Esophagus (tissue), 2 donors: ENCODE results near the gene TTC39A. TPM values are rescaled to one million over a fixed set of nuclear protein-coding genes. Genes with fewer than 3 reads are reported as not detected.
A peak's percentile ranks its signal among the peaks of the same experiment; 100 is the strongest.

Source experiments
- H3K27ac ChIP-seq, 2 donors: one replicate each; pipeline ENCODE4 v1.5.1; 2013; ENCODE audit warnings: low read depth in 2 of 2, mild to moderate bottlenecking in 2 of 2, inconsistent platforms in 1 of 2, low read length in 1 of 2, moderate library complexity in 1 of 2
- H3K27me3 ChIP-seq, 2 donors: one replicate each; pipeline ENCODE4 v1.6.1; 2013; ENCODE audit warnings: low read length in 2 of 2, control low read depth in 1 of 2, mild to moderate bottlenecking in 1 of 2; ENCODE audit not compliant: insufficient read depth in 2 of 2, control insufficient read depth in 1 of 2
- H3K36me3 ChIP-seq, 2 donors: one replicate each; pipeline ENCODE4 v1.6.1; 2013; ENCODE audit warnings: low read length in 1 of 2; ENCODE audit not compliant: control insufficient read depth in 2 of 2, insufficient read depth in 2 of 2
- H3K4me1 ChIP-seq, 2 donors: one replicate each; pipeline ENCODE4 v1.6.1; 2013; ENCODE audit warnings: low read length in 1 of 2; ENCODE audit not compliant: control insufficient read depth in 2 of 2, insufficient read depth in 2 of 2
- H3K4me3 ChIP-seq, 2 donors: one replicate each; pipeline ENCODE4 v1.5.1; 2013; ENCODE audit warnings: low read length in 2 of 2, mild to moderate bottlenecking in 2 of 2, low read depth in 1 of 2, moderate library complexity in 1 of 2
- H3K9me3 ChIP-seq, 2 donors: one replicate each; pipeline ENCODE4 v1.6.1; 2013; ENCODE audit warnings: mild to moderate bottlenecking in 2 of 2, low read depth in 1 of 2, low read length in 1 of 2, moderate library complexity in 1 of 2; ENCODE audit not compliant: control insufficient read depth in 2 of 2, insufficient read depth in 1 of 2
- WGBS, 2 donors: extraction: QIAGEN DNeasy Blood & Tissue Kit; methylation state at CpG; one replicate each; pipeline ENCODE4 v1.1.7; 2013; 5-methylcytosine and 5-hydroxymethylcytosine counted together
- polyA plus RNA-seq, 2 donors: library from polyadenylated mRNA; stranded (reverse); fragments of 200-250 nt; gene quantifications; one replicate each; pipeline ENCODE4 v1.2.3, GENCODE V29; 2013
- donor health status: healthy with polysubstance abuse.
- donor health status: Bipolar disorder and iron deficiency.

TTC39A gene
- polyA plus RNA-seq, 2 donors, result 11.1 to 20.6 TPM

DNA sequence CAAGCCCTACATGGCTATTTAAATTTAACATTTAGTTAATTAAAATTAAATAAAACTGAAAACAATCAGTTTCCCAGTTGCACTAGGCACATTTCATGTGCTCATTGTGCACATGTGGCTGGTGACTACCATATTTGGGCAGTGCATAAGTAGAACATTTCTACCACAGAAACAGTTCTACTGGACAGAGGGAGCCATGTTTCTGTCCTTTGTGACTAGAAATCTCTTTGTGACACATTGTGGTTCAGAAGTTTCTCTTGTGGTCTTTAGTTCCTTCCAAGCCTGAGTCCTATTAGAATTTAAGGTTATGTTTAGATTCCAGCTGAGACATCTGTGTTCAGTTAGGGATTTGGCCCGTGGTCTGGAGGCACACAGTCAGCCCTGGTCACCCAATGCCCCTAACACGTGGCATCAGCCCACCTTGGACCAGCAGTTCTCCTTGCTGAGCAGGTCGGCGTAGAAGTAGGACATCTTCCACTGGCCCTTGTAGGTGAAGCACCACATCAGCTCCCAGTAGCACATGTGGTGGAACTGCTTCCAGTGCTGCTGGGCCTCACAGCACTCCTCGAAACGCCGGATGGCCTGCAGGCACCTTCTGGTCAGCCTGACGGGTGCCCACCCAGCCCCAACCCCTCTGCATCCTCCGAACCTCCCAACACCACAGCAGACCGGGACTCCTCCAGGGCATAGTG lies 29.1 kb downstream of the TTC39A start:
- H3K4me1 ChIP-seq, result peaks cover 0 to 3% of the 10 kb centered on the region in 2 donors
- WGBS, 2 donors, result 87 to 88% methylated on average over 10 of the region's 10 CpGs
- H3K4me3 ChIP-seq, result no peak overlapping the region
- H3K36me3 ChIP-seq, result peaks cover 0 to 5% of the 10 kb centered on the region in 2 donors
- no peak overlapping the region for H3K27ac ChIP-seq
- no peaks in the 10 kb centered on the region for H3K27me3 ChIP-seq
- no peaks in the 10 kb centered on the region for H3K9me3 ChIP-seq

DNA sequence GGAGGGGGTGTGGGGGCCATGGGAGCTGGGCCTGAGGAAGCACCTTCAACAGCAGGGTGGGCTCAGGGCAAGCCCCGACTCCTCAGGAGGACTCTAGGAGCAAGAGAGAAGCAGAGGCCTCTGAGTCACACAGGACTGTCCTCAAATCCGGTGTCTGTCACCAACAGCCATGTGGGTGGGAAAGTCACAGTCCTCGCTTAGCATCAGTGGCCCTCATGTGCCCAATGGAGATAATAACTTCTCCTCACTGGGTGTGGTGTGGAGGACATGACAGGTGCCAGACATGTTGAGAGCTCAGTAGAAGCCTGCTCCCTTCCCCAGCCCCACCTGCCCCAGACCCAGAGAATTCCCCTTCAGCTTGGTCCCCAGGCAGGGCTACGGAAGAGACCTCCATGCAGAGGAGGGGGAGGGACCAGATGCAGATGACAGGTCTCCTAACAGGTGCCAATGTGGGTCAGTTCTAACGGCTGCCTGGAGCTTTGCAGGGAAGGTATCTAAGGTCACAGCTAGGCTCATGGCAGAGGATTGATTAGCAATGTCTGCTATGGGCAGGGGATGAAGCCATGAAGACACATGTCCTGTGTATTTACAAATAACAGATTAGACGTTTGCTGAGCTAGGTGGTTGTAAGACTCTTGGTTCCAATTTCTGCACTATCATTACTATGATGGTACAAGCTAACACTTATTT lies 30.2 kb downstream of the TTC39A start:
- H3K27ac ChIP-seq, result no peak overlapping the region
- H3K36me3 ChIP-seq, result peaks cover 0 to 2% of the 10 kb centered on the region in 2 donors
- peaks cover 0 to 3% of the 10 kb centered on the region in 2 donors for H3K4me1 ChIP-seq
- H3K9me3 ChIP-seq, result no peaks in the 10 kb centered on the region
- WGBS, 2 donors, result 77 to 82% methylated on average over 6 of the region's 6 CpGs
- H3K4me3 ChIP-seq, result no peak overlapping the region
- H3K27me3 ChIP-seq, result no peaks in the 10 kb centered on the region

DNA sequence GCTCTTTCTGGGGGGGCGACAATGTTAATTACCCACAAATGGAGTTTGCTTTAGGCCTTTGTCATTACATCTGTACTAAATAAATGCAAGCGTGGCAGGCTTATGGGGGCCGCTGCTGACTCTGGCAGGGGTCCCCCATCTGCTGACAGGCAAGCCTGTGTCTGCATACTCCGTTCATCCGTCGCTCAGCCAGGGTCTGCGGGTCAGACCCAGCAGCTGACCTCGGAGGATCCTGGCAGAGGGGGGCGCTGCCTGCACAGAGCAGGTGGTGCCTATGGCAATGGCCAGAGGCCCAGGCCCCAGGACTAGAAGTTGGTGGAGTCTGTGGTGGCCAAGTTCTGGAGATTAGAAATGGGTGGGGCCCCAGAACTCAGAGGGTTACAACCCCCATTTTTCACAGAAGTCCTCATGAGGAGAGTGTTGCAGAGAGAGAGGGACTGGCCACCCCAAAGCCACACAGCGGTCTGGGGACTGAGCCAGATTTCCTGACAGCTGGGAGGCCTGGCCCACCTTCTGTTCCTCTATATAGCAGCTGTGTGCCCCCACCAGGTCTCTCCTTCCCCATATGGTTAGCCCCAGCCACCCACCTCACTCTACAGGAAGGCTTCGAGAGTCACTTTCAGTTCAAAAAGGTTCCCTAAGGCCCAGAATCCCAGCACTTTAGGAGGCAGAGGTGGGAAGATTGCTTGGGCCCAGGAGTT lies 31.0 kb downstream of the TTC39A start:
- no peaks in the 10 kb centered on the region for H3K27me3 ChIP-seq
- no peak overlapping the region for H3K27ac ChIP-seq
- H3K9me3 ChIP-seq, result no peaks in the 10 kb centered on the region
- no peak overlapping the region for H3K4me3 ChIP-seq
- peaks cover 0 to 3% of the 10 kb centered on the region in 2 donors for H3K4me1 ChIP-seq
- WGBS, 2 donors, result 92 to 93% methylated on average over 11 of the region's 11 CpGs
- no peaks in the 10 kb centered on the region for H3K36me3 ChIP-seq

DNA sequence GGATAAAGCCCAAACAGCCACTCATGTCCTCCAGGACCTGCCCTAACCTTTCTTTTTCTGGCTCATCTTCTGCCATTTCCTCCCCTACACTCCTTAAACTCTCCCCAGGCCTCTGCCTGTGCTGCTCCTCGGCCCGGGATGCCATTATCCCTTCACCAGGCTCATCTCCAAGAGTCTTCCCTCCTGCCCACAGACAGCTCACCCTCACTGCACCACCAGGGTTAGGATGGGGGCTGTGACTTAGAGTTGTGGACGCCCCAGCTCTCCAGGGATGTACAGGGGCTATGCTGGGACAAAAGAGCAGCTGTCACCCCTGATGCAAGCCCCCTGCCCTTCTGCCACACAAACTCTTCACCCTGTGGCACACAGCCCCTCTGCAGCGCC lies 32.0 kb downstream of the TTC39A start:
- WGBS, 2 donors, result 84 to 90% methylated on average over 4 of the region's 4 CpGs
- H3K36me3 ChIP-seq, result no peaks in the 10 kb centered on the region
- no peak overlapping the region for H3K4me3 ChIP-seq
- no peaks in the 10 kb centered on the region for H3K9me3 ChIP-seq
- peaks cover 0 to 3% of the 10 kb centered on the region in 2 donors for H3K4me1 ChIP-seq
- no peak overlapping the region for H3K27ac ChIP-seq
- H3K27me3 ChIP-seq, result no peaks in the 10 kb centered on the region

DNA sequence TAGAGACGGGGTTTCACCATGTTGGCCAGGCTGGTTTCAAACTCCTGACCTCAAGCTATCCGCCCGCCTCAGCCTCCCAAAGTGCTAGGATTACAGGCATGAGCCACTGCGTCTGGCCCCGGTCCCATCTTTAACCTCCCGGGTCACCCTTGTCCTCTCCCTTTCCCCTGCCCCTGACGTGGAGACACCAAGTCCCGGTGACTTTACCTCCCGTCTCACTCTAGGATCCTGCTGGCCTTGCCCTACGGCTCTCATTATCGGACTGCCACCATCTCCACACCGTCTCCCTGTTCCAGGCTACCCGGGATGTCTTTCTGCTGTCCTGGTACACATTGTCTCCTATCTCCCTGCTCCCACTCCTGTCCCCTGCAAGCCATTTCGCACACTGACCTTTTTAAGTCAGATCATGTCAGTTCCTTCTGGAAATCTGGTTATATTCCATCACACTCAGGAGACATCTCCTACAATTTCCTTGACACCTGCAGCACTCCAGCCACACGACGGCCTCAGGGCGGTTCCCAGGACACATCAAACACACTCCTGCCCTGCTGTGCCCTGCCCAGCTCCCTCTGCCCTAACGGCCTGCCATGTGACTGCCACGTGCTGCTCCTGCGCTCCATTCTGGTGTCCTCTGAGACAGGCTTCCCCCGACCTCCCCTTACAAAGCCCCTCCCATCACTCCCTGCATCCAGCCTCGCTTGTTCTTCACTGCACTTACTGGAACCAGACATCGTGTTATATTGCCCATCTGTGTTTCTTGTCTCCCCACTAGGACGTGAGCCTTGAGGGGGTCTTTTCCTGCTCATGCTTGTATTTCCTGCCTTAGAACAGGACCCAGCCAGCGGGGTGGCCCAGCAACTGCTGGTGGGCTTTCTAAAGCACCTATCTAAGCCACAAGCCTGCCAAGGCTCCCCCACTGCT lies 32.7 kb downstream of the TTC39A start:
- H3K4me1 ChIP-seq, result peaks cover 0 to 3% of the 10 kb centered on the region in 2 donors
- no peaks in the 10 kb centered on the region for H3K9me3 ChIP-seq
- no peak overlapping the region for H3K27ac ChIP-seq
- H3K36me3 ChIP-seq, result no peaks in the 10 kb centered on the region
- WGBS, 2 donors, result 81 to 84% methylated on average over 25 of the region's 25 CpGs
- H3K27me3 ChIP-seq, result no peaks in the 10 kb centered on the region
- H3K4me3 ChIP-seq, result peak overlapping the region in 1 of 2 donors; percentile 35

DNA sequence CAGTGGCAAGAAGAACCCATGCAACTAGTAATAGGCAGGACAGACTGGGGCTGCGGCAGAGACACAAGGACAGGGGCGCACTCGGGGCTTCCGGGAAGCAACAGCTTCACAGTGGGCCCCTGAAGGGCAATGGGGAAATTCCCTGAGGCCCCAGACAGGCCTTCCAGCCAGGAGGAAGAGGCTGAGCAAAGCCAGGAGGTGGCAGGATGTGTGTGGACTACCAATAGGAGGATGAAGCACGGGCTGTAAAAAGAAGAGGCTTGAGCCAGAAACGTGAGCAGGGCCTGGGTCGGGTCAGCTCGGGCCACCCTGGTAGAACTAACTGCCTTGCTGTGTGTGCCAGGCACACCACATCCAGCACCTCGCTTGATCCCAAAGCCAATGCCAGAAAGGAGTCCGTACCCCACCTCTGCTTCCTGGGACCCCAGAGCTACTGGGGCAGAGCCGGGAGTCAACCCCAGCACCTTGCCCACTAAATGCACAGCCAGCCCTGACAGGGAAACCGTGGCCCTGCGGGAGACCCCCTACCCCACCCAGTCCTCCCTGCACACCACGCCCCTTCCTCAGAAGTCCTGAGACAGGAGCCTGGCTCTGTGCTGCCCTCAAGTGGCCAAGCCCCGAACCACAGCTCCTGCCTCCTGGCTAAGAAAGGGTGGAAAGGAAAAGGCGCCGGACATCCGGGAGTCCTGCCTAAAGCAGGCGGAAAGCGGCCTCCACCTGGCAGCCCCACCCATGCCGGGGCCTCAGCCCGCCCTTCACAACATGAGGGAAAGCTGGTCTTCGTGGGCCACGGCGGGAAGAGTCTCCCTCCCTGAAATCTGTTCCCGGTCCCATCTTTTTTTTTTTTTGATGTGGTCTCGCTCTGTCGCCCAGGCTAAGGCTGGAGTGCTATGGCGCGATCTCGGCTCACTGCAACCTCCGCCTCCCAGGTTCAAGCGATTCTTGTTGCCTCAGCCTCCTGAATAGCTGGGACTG lies 33.7 kb downstream of the TTC39A start:
- Histone ChIP-seq H3K27me3 (no peaks in the 10 kb centered on the region), H3K9me3 (no peaks in the 10 kb centered on the region), H3K4me1 (peaks cover 0 to 3% of the 10 kb centered on the region in 2 donors), H3K27ac (no peak overlapping the region), H3K4me3 (peak overlapping the region; percentile 5 to 35), H3K36me3 (no peaks in the 10 kb centered on the region)
- WGBS, 2 donors, result 24 to 26% methylated on average over 33 of the region's 33 CpGs

DNA sequence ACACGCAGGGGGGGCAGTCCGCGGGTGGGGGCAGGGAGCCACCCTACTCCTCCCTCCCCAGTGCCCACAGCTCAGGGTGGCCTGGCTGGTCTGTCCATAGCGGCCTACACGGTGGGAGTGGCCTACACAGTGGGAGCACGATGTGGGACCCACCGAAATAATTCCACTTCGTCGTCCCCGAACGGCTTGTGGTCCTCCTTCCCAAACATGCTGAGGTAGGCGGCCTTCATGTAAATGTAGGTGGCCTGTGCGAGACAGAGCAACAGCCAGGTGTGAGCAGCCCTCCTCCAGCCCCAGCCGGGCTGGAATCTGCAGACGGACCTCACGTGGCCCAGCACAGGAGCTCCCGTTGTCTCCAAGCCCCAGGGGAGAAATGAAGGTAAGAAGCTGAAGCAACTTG lies 34.4 kb downstream of the TTC39A start:
- H3K36me3 ChIP-seq, result no peaks in the 10 kb centered on the region
- no peaks in the 10 kb centered on the region for H3K9me3 ChIP-seq
- H3K27me3 ChIP-seq, result no peaks in the 10 kb centered on the region
- H3K4me3 ChIP-seq, result no peak overlapping the region
- H3K4me1 ChIP-seq, result peaks cover 0 to 3% of the 10 kb centered on the region in 2 donors
- 89 to 90% methylated on average over 17 of the region's 17 CpGs for WGBS, 2 donors
- H3K27ac ChIP-seq, result no peak overlapping the region

DNA sequence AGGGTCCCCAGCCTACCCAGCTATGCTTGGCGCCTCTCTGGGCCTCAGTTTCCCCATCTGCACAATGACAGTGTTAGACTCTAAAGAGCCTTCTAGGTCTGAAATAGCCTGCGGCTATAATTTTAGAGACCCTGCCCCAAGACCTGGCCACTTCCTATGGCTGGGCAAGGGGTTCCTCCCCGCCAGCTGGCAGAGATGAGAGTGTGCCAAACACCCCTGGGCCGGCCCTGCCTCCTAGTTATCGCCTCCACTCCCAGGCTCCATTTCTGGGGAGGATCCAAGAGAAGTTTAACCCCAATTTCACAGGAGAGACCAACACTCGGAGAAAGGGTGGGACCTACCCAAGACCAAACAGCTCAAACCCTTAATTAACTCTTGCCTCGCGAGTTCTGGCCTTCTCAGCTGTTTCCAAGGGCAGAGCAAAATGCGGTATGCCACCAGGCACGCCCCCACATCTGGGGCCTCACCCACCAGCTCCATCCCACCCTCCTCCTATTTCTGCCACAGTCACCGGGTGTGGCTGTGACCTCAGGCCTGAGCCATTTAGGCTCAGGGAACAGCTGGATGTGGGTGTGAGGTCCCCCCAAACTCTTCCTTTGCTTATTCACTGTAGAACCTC lies 35.7 kb downstream of the TTC39A start:
- H3K36me3 ChIP-seq, result peaks cover 0 to 4% of the 10 kb centered on the region in 2 donors
- H3K27me3 ChIP-seq, result no peaks in the 10 kb centered on the region
- H3K4me3 ChIP-seq, result no peak overlapping the region
- 64 to 67% methylated on average over 11 of the region's 11 CpGs for WGBS, 2 donors
- peaks cover 2 to 3% of the 10 kb centered on the region in 2 donors for H3K4me1 ChIP-seq
- no peaks in the 10 kb centered on the region for H3K9me3 ChIP-seq
- no peak overlapping the region for H3K27ac ChIP-seq
